Ishikawa (cell line): Measurements from ENCODE around the gene SPRN.

ENCODE experiments used
- CEBPB ChIP-seq: IDR thresholded peaks from 2 replicates; pipeline ENCODE4 v1.6.1; 2012
- CREB1 ChIP-seq: IDR thresholded peaks from 2 replicates; pipeline ENCODE4 v1.6.1; 2012; ENCODE audit warnings: low read depth
- EGR1 ChIP-seq: IDR thresholded peaks from 2 replicates; pipeline ENCODE4 v1.6.1; 2012
- EP300 ChIP-seq: IDR thresholded peaks from 2 replicates; pipeline ENCODE4 v1.6.1; 2012; ENCODE audit warnings: borderline replicate concordance
- FOXM1 ChIP-seq: IDR thresholded peaks from 2 replicates; pipeline ENCODE4 v1.6.1; 2012; ENCODE audit warnings: low read depth, borderline replicate concordance
- NFIC ChIP-seq: IDR thresholded peaks from 2 replicates; pipeline ENCODE4 v1.6.1; 2012
- RAD21 ChIP-seq: IDR thresholded peaks from 2 replicates; pipeline ENCODE4 v1.6.1; 2012; ENCODE audit warnings: low read depth
- TAF1 ChIP-seq: IDR thresholded peaks from 2 replicates; pipeline ENCODE4 v1.6.1; 2012; ENCODE audit warnings: low read depth, mild to moderate bottlenecking
- TCF12 ChIP-seq: IDR thresholded peaks from 2 replicates; pipeline ENCODE4 v1.6.1; 2012; ENCODE audit warnings: low read depth
- TEAD4 ChIP-seq: IDR thresholded peaks from 2 replicates; pipeline ENCODE4 v1.6.1; 2012
- YY1 ChIP-seq: IDR thresholded peaks from 2 replicates; pipeline ENCODE4 v1.6.1; 2012; ENCODE audit warnings: low read depth
- ZBTB7A ChIP-seq: IDR thresholded peaks from 2 replicates; pipeline ENCODE4 v1.6.1; 2012; ENCODE audit warnings: low read depth
- TF ChIP-seq, protein P1 (sequence below): IDR thresholded peaks from 2 replicates; pipeline ENCODE4 v1.6.1; 2012; ENCODE audit warnings: low read depth, mild to moderate bottlenecking
- TF ChIP-seq, protein P2 (sequence below): IDR thresholded peaks from 2 replicates; pipeline ENCODE4 v1.6.1; 2012
- TF ChIP-seq, protein P3 (sequence below): IDR thresholded peaks from 2 replicates; pipeline ENCODE4 v1.6.1; 2012

SPRN gene

GRCh38 chr10:133421336-133422222 lies 2.8 kb downstream of the SPRN start:
- TF ChIP-seq EGR1 (no peak), YY1 (no peak), NFIC (no peak), RAD21 (no peak), CEBPB (no peak), TAF1 (no peak), EP300 (no peak)

DNA sequence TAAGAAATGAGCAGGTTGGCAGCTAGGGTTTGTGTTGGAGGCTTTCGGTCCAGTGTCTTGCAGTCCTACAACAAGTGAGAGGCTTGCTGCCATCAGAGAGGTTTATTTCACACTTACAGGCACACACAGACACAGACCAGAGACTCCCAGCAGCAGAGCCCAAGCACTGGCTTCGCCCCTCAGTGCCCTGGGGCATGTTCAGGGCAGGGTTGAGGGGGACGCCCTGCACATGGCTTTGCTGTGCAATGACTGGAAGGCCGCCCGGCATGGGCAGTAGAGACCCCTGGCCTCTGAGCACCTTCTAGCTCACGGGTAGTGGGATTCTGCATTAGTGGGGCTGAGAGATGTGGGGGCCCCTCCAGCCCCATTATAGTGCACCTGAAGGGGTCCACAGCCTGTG lies 3.8 kb downstream of the SPRN start:
- TF ChIP-seq EP300 (0 out of 2 replicates have a peak, but pooled peaks have one; percentile 12), NFIC (no peak), CEBPB (no peak), RAD21 (no peak)

DNA sequence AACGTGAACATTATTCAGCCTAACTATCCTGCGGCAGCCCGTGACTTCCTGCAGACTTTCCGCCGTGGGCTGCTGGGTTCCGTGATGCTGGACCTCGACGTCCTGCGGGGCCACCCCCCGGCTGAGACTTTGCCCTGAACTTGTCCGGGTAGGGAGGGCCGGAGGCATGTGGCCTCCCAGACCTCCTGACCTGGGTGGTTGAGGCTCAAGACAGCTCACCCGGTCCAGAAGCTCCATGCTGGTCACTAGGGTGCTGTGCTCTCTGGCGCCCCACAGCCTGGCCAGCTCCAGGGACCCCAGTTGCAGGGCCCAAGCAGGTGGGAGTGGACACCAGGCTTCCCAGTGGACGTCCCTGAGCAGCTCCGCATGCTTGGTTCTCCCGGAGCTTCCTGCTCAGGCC lies 4.4 kb downstream of the SPRN start:
- TF ChIP-seq TEAD4, result no peak
- TF ChIP-seq CREB1, result no peak
- TF ChIP-seq EP300, result no peak
- TF ChIP-seq CEBPB, result no peak

DNA sequence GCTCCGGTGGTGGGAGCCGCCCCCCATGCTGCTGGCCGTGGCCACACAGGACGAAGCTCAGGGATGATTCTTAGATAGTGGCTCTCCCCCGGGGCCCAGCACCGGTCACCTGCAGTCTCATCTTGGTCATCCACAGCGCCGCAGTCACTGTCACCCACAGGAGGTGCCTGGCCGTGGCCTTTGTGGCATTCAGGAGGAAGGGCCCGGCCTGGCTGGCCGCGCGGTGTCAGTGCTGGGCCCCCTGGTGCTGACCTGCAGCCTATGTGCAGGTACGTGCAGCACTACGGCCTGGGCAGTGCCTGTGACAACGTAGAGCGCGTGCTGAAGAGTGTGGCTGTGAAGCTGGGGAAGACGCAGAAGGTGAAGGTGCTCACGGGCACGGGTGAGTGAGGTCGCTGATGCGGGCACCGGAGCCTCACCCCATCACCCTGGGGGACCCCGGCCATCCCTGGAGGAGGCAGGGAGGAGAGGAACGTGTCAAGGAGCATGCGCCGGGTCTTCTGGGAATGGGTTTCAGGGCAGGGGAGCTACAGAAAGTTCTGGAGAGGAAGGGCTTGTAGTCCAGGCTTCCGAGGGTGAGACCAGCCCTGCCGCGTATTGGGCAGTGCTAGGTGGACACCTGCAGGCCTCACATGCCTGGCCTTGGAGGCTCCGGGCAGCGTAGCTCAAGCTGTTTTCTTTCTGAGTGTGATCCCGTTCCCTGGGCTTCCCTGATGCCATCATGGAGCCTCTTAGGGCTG lies 5.0 kb downstream of the SPRN start:
- TF ChIP-seq ZBTB7A (no peak), CREB1 (no peak), EP300 (no peak), YY1 (no peak), EGR1 (no peak)

GRCh38 chr10:133418289-133418993 lies 6.0 kb downstream of the SPRN start:
- no peak for TF ChIP-seq TEAD4
- TF ChIP-seq CREB1, result no peak
- TF ChIP-seq RAD21, result no peak
- TF ChIP-seq NFIC, result no peak

GRCh38 chr10:133415752-133416151 lies 8.7 kb downstream of the SPRN start:
- TF ChIP-seq TAF1 (no peak), NFIC (no peak), TEAD4 (no peak), FOXM1 (no peak), RAD21 (no peak), EGR1 (no peak), ZBTB7A (no peak), EP300 (no peak), CREB1 (no peak), TCF12 (no peak), CEBPB (no peak), YY1 (no peak)
- TF ChIP-seq, protein P1, sequence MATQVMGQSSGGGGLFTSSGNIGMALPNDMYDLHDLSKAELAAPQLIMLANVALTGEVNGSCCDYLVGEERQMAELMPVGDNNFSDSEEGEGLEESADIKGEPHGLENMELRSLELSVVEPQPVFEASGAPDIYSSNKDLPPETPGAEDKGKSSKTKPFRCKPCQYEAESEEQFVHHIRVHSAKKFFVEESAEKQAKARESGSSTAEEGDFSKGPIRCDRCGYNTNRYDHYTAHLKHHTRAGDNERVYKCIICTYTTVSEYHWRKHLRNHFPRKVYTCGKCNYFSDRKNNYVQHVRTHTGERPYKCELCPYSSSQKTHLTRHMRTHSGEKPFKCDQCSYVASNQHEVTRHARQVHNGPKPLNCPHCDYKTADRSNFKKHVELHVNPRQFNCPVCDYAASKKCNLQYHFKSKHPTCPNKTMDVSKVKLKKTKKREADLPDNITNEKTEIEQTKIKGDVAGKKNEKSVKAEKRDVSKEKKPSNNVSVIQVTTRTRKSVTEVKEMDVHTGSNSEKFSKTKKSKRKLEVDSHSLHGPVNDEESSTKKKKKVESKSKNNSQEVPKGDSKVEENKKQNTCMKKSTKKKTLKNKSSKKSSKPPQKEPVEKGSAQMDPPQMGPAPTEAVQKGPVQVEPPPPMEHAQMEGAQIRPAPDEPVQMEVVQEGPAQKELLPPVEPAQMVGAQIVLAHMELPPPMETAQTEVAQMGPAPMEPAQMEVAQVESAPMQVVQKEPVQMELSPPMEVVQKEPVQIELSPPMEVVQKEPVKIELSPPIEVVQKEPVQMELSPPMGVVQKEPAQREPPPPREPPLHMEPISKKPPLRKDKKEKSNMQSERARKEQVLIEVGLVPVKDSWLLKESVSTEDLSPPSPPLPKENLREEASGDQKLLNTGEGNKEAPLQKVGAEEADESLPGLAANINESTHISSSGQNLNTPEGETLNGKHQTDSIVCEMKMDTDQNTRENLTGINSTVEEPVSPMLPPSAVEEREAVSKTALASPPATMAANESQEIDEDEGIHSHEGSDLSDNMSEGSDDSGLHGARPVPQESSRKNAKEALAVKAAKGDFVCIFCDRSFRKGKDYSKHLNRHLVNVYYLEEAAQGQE, result no peak
- TF ChIP-seq, protein P2, sequence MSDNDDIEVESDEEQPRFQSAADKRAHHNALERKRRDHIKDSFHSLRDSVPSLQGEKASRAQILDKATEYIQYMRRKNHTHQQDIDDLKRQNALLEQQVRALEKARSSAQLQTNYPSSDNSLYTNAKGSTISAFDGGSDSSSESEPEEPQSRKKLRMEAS, result no peak
- TF ChIP-seq, protein P3, sequence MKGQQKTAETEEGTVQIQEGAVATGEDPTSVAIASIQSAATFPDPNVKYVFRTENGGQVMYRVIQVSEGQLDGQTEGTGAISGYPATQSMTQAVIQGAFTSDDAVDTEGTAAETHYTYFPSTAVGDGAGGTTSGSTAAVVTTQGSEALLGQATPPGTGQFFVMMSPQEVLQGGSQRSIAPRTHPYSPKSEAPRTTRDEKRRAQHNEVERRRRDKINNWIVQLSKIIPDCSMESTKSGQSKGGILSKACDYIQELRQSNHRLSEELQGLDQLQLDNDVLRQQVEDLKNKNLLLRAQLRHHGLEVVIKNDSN, result no peak

GRCh38 chr10:133412381-133412711 lies 12.1 kb downstream of the SPRN start:
- TF ChIP-seq, protein P2, result no peak
- no peak for TF ChIP-seq NFIC
- TF ChIP-seq YY1, result no peak
- TF ChIP-seq, protein P3, result no peak
- TF ChIP-seq TCF12, result no peak
- no peak for TF ChIP-seq TEAD4
- no peak for TF ChIP-seq FOXM1
